ENCODE data around the gene POLH.
A peak's percentile ranks its signal among the peaks of the same experiment; 100 is the strongest.
"Not testable (repeated sequence)": the region's sequence is repeated elsewhere in the genome, so short reads cannot be mapped to it uniquely, and the experiment has no call there.

POLH gene

DNA sequence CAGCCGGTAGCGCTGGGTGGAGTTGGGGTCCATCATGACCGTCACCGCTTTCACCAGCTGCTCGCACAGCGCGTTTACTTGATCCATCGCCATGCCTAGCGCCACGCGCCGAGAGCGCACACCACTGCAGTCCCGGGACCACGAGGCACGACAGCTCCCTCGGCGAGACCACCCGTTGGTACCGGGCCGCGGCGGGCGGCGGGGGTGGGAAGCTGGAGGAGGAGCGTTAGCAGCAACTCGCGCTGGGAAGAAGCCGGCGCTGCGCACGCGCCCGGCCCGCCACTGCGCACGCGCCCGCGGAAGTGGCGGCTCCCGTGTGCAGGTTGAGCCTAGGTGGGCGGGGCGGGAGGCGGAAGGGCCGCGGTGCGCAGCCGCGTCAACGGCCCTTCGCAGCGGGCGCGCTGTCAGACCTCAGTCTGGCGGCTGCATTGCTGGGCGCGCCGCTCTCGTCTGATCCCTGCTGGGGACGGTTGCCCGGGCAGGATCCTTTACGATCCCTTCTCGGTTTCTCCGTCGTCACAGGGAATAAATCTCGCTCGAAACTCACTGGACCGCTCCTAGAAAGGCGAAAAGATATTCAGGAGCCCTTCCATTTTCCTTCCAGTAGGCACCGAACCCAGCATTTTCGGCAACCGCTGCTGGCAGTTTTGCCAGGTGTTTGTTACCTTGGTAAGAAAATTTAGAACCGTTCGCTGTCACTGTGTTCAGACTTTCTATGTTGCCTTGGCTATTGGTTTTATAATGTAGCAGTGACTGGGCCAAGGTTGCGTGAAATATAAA, at the start of gene POLH, which contains the start of gene XPO5:
TSS of gene POLH (plus strand) at position 414 of the 780 bp plus-strand sequence. CDS start 6,135 bp downstream, outside the sequence.
TSS of gene XPO5 (minus strand) at position 267 of the 780 bp plus-strand sequence. CDS start at position 93, 174 bp downstream.
- peak; percentile 88 for DNase-seq (ENCODE audit: low spot score)

DNA sequence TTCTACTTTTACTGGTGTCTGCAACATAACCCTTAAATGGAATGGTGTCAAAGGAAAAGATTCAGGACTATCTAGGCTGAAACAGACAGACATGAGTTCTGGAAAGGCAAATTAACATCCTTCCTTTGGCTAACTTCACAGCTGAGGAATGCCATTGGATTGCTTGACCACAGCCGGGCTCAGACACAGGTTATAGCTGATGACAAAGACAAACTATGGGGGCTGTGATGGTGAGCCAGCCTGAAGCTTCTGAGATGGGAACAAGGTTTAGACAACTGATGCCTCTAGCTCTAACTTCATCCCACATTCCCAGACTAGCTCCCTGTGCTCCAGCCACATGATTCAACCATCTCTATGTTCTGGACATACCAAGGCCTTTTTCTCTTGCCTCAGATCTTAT, 43.8 kb upstream of the POLH start:
- no peak for DNase-seq (ENCODE audit: low spot score)

DNA sequence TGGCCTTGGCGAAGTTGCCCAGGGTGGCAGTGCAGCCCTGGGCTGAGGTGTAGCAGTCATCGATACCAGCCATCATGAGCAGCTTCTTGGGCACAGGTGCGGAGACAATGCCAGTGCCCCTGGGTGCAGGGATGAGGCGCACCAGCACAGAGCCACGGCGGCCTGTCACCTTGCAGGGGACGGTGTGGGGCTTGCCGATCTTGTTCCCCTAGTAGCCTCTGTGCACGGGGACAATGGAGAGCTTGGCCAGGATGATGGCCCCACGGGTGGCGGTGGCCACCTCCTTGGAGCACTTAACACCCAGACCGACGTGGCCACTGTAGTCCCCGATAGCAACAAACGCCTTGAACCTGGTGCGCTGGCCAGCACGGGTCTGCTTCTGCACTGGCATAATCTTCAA, 37.0 kb upstream of the POLH start:
- not testable (repeated sequence) for DNase-seq (ENCODE audit: low spot score)

DNA sequence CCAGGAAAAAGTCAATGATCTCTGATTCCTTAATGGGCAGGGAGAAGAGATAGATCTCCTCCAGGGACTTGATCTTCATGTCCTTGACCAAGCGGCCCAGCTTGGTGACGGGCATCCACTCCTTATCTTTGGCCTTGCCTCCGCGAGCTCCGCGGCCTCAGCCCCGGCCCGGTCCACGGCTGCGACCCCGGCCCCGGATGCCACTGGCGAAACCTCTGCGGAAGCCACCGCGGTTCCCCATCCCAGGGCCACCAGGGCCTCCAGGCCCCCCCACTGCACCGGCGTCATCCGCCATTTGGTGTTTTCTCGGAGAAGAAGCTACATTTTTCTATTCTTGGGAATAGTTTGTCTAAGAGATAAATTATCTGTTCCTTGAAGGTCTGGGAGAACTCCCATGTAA, 36.6 kb upstream of the POLH start:
- DNase-seq (ENCODE audit: low spot score), result not testable (repeated sequence)

DNA sequence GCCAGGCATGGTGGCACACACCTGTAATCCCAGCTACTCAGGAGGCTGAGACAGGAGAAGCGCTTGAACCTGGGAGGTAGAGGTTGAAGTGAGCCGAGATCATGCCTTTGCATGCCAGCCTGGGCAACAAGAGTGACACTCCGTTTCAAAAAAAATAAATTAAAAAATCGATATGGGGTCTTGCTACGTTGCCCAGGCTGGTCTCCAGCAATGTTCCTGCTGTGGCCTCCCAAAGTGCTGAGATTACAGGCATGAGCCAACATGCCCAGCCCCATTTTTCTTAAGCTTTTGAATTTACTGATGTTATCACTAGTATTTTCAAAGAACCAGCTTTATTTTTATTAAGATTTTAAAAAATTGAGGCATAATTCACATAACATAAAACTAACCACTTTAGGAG, 35.5 kb upstream of the POLH start:
- no peak for DNase-seq (ENCODE audit: low spot score)

DNA sequence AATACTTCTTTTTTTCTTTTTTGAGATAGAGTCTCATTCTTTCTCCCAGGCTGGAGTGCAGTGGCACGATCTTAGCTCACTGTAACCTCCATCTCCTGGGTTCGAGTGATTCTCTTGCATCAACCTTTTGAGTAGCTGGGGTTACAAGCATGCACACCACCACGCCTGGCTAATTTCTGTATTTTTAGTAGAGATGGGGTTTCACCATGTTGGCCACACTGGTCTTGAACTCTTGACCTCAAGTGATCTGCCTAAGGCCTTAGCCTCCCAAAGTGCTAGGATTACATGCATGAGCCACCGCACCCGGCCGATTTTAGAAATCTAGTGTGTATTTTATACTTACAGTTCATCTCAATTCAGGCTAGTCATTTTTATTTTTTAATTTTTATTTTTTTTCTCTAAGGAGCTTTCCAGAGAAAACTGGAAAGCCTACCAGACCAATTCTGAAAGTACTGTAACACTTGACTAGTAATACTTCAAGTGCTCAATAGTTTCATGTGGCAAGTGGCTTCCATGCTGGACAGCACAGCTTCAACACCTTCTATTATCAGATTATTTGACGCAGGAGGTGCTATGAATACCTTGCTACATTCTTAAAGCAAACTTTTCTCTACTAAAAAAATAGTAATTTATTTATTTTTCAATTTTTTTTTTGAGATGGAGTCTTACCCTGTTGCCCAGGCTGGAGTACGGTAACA, 34.1 kb upstream of the POLH start:
- DNase-seq (ENCODE audit: low spot score), result no peak

DNA sequence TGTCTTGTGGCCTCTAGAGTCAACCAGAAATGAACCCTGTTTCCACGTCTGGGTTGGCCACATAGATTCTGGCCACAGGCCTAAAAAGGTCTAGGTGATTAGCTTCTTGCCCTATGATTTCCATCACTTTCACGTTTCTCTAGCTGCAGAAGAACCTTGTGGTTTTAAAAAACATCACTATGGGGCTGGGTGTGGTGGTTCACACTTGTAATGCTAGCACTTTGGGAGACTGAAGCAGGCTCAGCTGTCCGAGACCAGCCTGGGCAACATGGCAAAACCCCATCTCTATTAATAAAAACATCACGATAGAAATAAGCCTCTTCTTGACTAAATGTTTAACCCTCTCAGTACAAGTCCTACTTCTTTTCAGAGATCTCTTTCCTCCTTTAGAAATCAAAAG, 31.5 kb upstream of the POLH start:
- no peak for DNase-seq (ENCODE audit: low spot score)

DNA sequence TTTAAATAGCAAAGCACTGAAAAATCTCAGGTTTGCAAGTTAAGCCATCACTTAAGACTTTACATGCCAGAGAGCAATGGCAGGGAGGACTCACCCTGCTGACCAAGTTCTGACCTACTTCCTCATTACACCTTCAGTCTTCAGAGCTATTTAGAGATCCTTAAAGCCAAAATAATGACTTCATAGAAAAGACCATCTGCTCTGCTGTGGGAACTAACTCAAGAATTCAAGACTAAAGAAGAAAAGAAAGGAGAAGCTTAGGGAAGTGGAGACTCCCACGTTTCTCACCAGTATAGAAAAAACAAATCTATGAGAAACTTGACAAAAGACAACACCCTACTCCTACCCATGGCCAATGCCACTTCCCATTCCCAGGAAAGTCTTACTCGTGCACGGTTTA, 28.8 kb upstream of the POLH start:
- peak; percentile 5 for DNase-seq (ENCODE audit: low spot score)

DNA sequence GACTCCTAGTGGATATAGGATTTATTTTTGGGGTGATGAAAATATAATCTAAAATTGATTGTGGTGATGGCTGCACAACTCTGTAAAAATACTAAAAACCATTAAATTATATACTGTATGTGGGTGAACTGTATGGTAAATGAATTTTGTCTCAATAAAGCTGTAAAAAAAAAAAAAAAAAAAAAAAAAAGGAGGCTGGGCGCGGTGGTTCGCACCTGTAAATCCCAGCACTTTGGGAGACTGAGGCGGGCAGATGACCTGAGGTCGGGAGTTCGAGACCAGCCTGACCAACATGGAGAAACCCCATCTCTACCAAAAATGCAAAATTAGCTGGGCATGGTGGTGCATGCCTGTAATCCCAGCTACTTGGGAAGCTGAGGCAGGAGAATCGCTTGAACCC, 18.4 kb upstream of the POLH start:
- not testable (repeated sequence) for DNase-seq (ENCODE audit: low spot score)

DNA sequence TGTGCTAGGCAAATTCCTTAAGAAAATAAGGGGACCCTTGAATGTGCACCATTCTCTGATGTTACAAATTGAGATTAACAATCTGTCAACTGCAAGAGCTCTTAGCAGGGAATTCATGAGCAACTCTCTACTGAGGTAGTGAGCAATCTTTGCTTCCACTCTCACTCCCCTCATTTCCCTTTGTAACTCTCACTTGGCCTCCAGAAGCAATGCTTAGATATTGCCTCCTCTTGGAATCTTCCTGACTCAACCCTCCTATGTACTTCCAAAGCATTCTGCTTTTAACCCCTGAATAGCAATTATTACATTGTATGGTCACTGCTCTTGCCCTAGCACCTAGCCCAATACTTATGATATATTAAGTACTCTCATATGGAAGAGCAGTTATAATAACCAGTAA, 16.7 kb upstream of the POLH start:
- DNase-seq (ENCODE audit: low spot score), result no peak

DNA sequence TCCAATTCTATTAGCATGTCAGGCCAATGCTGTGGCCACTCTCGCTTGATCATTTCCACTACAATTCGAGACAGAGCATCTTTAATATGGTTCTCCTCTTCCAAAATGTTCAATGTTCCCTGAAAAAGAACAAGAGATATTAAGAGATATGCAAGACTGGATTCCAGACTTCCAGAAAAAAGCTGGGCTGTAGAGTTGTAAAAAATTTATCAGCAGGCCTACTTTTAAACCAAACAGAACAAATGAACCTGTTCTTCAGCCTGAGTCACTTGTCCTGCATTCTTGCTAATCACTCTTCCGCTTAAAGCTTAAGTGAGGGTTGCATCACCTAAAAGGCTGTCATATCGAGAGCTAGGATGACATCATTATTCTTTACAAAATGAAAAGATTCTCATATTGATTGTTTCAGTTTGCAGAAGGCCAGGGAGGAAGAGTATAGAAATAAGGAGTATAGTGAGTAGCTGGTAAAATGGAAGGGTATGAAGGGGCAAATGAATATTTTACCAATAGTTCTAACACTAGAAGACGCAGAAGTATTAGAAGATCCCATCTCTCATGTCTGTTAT, 5.0 kb upstream of the POLH start:
- no peak for DNase-seq (ENCODE audit: low spot score)

DNA sequence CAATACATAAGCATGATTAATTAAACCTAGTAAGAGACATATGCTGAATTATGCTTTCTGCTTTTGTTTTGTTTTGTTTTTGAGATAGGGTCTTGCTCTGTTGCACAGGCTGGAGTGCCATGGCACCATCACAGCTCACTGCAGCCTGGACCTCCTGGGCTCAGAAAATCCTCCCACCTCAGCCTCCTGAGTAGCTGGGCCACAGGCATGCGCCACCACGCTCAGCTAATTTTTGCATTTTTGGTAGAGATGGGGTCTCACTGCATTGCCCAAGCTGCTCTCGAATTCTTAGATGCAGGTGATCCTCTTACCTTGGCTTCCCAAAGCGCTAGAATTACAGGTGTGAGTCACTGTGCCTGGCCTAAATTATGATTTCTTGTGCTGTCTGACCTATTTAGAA, 4.0 kb upstream of the POLH start:
- no peak for DNase-seq (ENCODE audit: low spot score)

DNA sequence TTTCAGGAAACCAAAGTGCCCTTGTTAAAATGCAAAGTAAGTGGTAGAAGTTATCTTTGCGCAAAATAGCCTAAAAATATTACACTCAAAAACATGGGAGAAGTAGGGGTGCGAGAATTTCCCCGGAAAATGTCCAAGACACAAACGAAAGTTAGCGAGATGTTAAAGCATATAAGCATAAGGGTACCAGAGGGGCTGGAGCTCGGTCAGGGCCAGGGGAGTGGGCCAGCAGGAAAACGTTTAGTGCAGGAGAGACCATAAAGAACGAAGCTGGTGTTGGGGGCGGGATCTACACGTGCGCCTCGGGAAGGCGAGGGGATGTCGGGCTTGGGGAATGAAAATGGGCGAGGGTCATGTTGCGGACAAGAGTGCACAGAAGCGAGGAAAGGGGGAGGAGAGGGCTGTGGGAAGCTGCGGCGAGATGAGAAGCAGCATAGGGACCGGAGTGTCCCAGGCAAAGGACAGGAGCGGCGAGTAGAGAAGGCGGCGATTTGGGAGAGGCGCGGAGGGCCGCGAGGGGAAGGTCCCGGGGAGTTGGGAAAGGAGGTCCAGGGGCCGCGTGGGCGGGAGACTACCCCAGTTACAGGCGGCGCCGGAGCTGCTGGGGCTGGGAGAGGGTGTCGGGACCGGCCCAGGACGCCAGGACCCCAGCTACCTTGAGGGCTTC, 747 bp upstream of the POLH start:
- DNase-seq (ENCODE audit: low spot score), result peak; percentile 26

DNA sequence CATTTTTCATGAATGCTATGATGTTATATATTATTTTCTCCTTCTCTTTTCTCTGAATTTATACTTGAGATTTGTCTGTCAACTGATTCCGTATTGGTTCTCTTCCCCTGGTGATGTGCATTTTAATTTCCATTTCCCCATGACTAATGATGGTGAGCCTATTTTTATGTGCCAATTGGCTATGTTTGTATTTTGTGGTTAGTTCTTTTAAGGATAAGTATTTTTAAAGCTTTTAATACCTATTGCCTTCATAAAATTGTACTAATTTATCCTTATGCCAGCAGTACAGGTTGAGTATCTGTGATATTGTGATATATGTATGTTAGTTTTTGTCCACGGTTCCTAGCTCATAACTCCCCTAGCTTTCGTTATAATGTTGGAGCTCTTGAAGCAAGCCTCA, 2.8 kb downstream of the POLH start:
- no peak for DNase-seq (ENCODE audit: low spot score)

DNA sequence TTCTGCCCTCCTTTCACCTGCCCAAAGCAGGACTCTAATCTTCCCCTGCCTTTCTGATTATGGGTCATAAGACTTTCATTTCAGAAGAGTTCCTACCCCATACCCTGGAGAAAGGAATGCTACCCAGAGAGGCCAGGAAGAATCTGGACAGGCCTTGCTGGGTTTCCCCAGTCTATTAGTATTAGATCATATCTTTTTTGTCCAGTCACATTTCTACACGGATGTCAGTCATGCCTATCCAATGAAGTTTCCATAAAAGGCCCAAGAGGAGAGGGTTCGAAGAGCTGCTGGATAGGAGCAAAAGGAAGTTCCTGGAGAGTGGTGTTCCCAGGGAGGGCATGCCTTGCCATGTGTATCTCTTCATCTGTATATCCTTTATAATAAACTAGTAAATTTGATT, 3.2 kb downstream of the POLH start:
- DNase-seq (ENCODE audit: low spot score), result no peak

DNA sequence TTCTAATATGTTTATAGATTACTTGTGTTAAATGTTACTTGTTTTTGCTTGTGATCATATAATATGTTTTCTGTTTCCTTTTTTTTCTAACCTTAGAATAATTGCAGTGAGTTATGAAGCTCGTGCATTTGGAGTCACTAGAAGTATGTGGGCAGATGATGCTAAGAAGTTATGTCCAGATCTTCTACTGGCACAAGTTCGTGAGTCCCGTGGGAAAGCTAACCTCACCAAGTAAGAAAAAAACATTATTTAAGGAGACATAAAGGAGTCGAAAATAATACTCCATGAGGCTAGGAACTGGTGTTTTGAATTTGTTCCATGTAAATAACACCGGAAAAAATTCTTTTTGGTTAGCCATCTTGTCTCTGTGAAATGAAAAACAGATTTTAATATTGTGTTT, 6.9 kb downstream of the POLH start:
- DNase-seq (ENCODE audit: low spot score), result no peak

DNA sequence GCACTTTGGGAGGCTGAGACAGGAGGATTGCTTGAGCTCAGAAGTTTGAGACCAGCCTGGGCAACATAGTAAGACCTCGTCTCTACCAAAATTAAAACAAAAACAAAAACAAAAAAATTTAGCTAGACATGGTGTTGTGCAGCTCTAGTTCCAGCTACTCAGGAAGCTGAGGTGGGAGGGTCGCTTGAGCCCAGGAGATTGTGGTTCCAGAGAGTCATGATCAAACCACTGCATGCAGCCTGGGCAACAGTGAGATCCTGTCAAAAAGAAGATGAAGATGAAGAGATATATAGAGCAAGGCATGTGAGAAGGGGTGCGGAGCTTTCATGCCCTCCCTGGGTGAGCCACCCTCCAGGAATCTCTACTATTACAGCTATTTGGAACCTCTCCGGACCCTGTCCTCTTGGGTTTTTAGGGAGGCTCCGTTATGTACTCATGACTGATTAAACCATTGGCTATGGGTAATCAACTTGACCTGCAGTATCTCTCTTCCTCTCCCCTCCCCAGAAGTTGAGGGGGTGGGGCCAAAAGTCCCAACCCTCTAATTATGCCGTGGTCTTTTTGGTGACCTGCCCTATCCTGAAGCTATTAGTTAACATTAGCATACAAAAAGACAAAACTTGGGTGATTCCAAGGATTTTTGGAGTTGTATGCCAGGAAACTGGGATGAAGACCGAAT, 9.0 kb downstream of the POLH start:
- DNase-seq (ENCODE audit: low spot score), result no peak

DNA sequence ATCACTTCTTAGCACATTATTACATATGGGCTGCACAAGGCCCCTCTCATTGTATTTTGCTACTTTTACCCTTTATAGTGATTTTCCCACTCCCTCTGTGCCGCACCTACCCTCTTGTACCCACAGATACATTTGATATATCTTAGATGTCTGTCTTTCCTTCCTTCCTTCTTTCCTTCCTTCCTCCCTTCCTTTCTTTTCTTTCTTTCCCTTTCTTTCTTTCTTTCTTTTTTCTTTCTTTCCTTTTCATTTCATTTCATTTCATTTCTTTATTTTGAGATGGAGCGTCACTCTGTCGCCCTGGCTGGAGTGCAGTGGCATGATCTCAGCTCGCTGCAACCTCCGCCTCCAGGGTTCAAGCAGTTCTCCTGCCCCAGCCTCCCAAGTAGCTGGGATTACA, 12.2 kb downstream of the POLH start:
- no peak for DNase-seq (ENCODE audit: low spot score)

DNA sequence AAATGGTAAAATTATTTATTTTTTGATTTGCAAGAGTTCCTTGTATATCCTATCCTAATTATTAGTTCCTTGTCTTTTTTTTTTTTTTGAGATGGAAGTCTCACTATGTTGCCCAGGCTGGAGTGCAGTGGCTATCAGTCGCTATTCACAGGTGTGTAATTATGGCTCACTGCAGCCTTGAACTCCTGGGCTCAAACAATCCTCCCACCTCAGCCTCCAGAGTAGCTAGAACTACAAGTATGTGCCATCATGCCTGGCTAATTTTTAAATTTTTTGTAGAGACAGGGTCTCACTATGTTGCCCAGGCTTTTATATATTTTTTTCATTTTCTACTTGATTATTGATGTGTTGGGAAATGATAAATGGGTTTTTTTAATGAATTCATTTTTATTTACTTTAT, 13.6 kb downstream of the POLH start:
- not testable (repeated sequence) for DNase-seq (ENCODE audit: low spot score)

DNA sequence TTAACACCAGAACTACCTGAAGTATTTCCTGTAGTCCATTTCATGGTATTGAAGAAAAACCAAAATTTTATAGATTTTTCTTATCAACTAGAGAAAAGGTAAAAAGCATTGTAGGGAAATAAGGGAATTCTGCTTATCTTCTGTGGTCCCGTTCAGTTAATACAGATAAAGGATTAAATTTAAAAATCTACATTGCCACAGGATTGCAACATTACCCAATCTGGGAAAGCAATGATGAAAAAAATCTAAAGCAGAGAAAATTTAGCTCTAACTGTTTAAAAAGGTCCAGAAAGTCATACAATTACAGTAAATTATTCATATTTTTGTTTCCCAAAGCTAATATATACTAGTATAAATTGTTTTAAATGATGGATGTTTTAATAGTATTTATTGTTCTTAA, 18.0 kb downstream of the POLH start:
- no peak for DNase-seq (ENCODE audit: low spot score)

DNA sequence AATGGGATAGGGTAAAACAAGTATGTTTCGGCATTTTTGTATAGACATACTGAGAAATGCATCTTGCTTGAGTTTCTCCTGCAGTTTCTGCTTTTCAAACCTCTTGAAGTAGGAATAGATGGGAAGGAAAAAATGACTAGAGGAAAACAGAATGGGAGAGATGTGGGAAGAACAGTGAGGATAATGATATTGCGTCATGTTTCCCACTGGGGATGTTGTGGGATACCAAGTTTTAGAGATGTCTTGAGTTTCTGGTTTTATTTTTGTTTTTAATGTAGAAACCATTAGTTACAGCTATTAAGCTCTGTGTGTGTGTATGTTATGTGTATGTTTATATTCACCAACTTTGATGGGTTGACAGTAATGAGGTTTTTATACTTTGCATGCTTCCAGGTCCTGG, 24.6 kb downstream of the POLH start:
- no peak for DNase-seq (ENCODE audit: low spot score)

DNA sequence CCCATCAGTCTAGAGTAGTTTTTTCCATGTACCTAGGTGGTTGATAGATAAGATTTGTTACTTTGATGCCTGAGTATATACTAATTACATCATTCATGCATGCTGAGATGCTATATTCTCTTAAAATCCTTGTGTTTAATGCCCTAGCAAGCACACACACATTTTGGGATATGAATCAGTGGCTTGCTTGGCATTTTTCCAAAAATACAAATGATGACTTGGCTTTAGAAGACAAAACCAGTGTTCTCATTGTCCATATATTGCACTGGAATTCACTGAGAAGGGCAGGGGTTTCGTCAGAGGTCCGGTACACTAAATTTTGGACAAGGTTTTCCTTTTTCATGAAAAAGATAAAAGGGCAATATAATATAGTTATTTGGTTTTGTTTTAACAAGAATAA, 28.2 kb downstream of the POLH start:
- DNase-seq (ENCODE audit: low spot score), result no peak
